GM13977 (cell line): ENCODE measurements around the gene DMXL1.

ENCODE experiments used
- DNase-seq: peaks from one replicate; pipeline ENCODE4 v3.0.0; 2012; ENCODE audit warnings: low spot score
- in situ Hi-C: fragments of 300-500 bp; cut with MboI; formaldehyde crosslinking; loops from one replicate; pipeline ENCODE4 v1.12.0; 2022; ENCODE audit warnings: low sequenced_read_pairs, low pct_unique_long_range_greater_than_20kb, mixed read lengths, inconsistent platforms; ENCODE audit not compliant: unreplicated experiment
- TF ChIP-seq, protein P1 (sequence below): IDR thresholded peaks from 2 replicates; pipeline ENCODE4 v1.5.1; 2012; ENCODE audit warnings: mild to moderate bottlenecking, control low read depth; ENCODE audit not compliant: insufficient read depth; ENCODE audit errors: extremely low read depth, missing control alignments

The DMXL1 gene

DNA sequence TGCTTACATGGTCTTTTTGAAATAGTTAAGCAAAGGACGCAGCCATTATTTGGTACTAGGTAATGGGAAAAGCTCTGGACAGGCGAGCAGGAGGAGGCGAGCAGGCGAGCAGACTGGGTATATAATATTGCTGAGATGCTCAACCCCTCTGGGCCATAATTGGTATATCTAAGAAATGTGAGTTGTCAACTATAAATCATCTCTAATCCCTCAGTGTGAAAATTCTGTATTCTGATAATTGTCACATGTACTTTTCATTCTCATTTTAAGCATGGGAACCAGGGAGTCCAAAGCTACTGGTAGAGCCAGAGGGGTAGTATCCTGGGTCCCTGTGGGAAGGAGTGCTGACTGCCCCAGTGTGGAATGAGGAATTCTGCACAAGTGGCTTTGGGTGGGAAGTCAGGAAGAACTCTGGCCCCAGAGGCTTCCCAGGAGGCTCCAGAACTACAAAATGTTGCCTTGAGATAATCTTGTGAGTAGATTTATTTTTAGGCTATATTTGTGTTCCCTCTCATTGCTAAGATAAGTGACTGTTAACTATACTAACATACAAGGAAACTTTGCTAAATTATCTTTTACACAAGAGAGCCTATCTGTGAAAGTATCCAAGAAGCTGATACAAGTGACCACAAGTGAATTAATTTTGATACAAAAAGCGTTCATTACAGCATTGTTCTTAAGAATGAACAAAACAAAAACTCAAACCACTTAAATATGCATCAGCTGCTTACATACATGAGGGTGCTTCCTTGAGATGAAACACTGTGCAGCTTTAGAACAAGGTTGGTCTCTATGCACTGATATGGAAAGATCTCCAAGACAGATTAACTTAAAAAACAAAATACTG lies 214.4 kb downstream of the DMXL1 start:
- in situ Hi-C loops, result no loop called here
- no peak for DNase-seq
- TF ChIP-seq, protein P1, sequence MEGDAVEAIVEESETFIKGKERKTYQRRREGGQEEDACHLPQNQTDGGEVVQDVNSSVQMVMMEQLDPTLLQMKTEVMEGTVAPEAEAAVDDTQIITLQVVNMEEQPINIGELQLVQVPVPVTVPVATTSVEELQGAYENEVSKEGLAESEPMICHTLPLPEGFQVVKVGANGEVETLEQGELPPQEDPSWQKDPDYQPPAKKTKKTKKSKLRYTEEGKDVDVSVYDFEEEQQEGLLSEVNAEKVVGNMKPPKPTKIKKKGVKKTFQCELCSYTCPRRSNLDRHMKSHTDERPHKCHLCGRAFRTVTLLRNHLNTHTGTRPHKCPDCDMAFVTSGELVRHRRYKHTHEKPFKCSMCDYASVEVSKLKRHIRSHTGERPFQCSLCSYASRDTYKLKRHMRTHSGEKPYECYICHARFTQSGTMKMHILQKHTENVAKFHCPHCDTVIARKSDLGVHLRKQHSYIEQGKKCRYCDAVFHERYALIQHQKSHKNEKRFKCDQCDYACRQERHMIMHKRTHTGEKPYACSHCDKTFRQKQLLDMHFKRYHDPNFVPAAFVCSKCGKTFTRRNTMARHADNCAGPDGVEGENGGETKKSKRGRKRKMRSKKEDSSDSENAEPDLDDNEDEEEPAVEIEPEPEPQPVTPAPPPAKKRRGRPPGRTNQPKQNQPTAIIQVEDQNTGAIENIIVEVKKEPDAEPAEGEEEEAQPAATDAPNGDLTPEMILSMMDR, result no peak

DNA sequence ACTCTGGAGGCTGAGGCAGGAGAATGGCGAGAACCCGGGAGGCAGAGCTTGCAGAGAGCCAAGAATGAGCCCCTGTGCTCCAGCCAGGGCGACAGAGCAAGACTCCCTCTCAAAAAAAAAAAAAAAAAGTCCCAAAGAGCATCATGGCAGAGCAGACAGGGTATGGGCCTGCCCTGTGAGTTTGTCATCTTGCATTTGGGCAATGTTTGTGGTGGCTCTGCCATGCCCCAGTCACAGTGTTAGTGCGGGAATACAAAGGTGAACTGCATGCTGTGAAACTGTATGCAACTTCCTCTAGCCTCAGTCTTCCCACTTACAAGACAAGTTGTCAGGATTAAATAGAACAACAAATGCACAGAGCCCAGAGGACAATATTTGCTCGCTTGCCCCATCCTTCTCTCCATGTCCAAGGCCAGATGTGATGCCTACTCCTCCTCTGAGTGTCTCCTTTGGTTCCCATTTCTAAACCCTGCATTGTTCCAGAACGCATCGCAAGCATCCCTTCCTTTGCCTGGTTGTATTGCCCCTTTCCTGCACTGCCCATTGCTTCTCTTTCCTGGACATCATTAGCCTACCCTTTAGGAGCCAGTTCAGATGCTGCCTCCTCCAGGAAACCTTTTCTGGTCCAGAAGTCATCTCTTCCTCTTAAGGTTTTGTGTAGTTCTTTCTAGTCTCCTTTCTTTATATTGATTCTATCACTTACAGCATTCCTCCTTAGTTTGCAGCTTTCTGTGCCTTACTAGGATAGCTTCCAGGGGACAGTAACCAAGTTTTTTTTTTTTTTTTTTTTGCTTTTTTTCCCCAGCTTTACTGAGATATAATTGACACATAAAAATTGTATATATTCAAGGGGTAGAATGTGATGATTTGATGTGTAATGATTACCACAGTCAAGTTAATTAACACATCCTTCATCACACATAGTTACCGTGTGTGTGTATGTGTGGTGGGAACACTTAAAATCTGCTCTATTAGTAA lies 215.9 kb downstream of the DMXL1 start:
- TF ChIP-seq, protein P1, result no peak
- DNase-seq, result no peak
- in situ Hi-C loops, result no loop called here

DNA sequence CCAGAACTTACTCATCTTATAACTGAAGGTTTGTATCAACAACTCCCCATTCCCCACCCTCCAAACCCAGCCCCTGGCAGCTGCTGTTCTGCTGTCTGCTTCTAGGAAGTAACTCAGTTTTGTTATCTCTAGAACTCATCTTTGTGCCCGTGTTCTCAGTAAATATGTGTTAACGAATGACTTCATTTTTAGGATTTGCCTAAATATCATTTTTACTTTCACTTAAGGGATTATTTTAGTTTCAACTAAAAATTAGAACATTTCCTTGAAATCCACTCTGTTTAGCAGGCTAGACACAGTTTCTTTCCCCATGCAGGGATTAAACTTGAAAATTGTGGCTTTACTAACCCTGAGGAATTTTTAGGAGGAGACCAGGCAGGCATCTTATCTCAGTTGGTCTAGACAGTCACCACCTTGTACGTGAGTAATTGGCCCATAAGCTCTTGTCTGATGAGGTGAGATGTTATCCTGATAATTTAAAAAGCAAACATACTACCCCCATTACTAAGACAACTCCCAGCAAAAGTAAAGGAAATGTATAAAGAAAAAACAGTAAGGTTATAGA lies 216.7 kb downstream of the DMXL1 start:
- in situ Hi-C loops, result no loop called here
- TF ChIP-seq, protein P1, result no peak
- no peak for DNase-seq

GRCh38 chr5:119288379-119289033 lies 217.6 kb downstream of the DMXL1 start:
- TF ChIP-seq, protein P1, result no peak
- in situ Hi-C loops, result no loop called here
- DNase-seq, result no peak

- no peak for DNase-seq
Observed at GRCh38 chr5:119289438-119290044, 218.7 kb downstream of the DMXL1 start.

More at GRCh38 chr5:119289438-119290044, 218.7 kb downstream of the DMXL1 start:
- in situ Hi-C loops, result no loop called here
- TF ChIP-seq, protein P1, result no peak
